GM20431 (cell line): ENCODE data around the gene SKAP1.

Experiments
- in situ Hi-C: fragments of 300-500 bp; cut with MseI, MboI; formaldehyde crosslinking; loops from one replicate; pipeline ENCODE4 v1.15.0; 2020; ENCODE audit warnings: low sequenced_read_pairs; ENCODE audit not compliant: unreplicated experiment

The SKAP1 gene

DNA sequence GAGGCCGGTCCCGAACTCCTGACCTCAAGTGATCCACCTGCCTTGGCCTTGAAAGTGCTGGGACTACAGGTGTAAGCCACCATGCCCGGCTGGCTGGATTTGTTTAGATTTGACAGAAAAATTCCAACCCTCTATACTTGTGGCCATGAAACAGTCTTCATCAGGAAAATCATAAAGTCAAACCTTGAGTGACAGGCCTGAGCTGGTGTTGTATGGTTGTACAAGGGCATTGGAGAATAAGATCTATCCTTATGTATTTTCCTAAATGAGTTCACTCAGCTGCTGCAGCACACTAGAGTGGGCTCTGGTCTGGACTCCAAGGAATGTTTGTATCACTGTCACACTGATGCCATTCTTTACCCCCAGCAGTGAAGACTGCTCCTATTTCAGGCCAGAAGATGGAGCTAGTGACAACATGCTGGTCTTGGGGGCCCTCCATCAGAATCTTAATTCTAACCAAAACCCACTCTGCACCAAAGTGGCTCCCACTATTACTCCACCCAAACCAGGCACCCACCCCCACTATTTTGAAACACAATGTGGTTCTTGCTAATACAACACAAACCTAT lies 295.0 kb downstream of the SKAP1 start:
- in situ Hi-C loops, result no loop called here

DNA sequence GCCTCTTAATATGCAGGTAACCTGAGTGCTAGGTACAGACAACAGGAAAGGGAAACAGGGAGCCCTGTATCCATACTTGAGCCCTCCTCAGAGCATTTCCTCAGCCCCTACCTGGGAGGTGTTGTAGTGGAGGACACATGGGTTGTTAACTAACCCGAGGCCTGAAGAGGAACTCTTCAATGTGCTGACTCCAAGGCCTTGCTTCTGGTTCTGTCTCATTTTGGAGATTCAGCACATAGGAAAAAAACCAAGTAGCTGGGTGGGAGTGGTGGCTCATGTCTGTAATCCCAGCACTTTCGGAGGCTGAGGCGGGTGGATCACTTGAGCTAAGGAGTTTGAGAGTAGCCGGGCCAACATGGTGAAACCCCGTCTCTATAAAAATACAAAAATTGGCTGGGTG lies 297.6 kb downstream of the SKAP1 start:
- in situ Hi-C loops, result no loop called here

DNA sequence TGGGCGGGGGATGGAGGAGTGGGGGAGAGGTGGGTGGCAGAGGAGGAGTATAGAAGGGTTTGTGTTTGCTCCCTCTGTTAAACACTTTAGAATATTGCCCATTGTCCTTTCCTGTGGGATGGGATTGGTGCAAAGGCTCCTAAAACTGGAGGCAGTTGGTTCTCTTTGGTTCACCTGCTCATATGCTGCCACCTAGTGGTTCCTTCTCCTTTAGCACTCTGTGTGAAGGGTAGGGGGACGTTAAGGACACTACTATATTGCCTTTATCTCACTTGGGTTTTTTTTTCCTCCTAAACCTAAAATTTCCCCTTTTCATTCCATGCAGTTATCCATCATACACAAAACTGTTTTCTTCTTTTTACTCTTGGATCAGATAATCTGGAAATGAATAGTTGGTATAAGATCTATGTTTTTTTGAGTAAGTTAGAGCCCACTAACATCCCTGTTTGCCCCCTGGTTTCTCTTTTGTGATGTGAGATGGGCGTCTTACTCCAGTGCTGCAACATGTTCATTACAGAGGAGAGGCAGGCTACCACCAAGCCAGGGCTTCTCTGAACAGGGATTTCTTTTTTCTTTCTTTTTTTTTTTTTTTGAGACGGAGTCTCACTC lies 298.7 kb downstream of the SKAP1 start:
- in situ Hi-C loops, result no loop called here

DNA sequence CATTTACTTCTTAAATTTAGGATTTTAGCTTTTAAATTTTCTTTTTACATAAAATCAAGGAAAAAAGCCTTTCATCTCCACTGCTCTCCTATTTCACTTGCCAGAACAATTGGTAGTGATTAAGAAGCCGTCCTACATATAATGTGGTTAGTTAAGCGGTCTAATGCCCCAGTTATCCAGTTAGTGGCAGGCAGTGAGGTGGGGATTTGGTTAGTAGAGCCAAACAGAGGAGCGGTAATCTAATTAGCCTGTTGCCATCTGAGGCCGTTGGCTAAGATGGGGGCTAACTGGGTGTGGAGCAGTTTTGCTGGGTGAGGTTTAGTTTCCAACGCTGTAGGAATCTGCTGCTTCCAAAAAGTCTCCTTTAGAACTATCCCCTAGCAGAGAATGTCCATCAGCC lies 300.0 kb downstream of the SKAP1 start:
- in situ Hi-C loops, result no loop called here

DNA sequence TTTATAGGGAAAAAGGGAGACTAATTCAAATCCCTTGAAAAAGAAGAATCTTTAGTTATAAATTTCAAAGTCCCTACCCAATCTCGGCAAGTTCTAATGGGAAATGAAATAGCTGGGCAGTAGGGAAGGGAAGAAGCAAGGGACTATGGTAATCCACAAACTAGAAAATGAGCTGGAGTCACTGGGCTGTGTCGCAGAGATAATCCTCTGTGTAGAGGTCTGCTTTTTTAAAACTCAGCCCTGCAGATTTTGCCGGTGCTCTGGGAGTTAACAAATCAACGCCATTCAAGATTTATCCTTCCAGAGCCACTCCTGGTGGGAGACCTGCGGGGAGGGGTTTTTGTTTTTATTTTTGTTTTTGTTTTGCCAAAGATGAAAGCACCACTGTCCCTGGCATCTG lies 301.6 kb downstream of the SKAP1 start:
- in situ Hi-C loops, result no loop called here

GRCh38 chr17:48127371-48128051 lies 302.5 kb downstream of the SKAP1 start:
- in situ Hi-C loops, result no loop called here

- in situ Hi-C loops, result no loop called here
Observed at GRCh38 chr17:48126532-48126850, 303.5 kb downstream of the SKAP1 start.

- in situ Hi-C loops, result no loop called here
Observed at GRCh38 chr17:48125829-48126531, 304.0 kb downstream of the SKAP1 start.

GRCh38 chr17:48123776-48124388 lies 306.1 kb downstream of the SKAP1 start:
- in situ Hi-C loops, result no loop called here

- in situ Hi-C loops, result no loop called here
Observed at GRCh38 chr17:48123111-48123510, 306.9 kb downstream of the SKAP1 start.

DNA sequence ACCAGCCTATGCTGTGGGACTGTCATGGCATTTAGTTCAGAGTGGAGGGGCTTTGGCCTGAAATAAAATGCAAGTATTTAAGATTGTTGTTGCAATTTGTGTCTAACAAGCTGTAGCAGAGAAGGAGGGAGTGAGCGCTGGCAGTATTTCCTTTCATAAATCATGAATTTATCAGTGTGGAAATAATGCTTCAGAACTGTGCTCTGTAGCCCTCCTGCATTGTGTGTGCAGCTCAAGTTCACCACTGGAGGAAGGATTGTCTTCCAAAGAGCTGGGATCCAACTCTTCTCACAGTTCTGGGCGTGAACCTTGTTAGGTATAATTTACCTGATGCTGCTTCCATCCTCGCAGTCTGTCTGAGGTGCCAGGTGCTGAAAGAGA lies 307.4 kb downstream of the SKAP1 start:
- in situ Hi-C loops, result no loop called here

- in situ Hi-C loops, result no loop called here
Observed at GRCh38 chr17:48121923-48122664, 307.9 kb downstream of the SKAP1 start.

GRCh38 chr17:48113201-48113676 lies 316.8 kb downstream of the SKAP1 start:
- in situ Hi-C loops, result no loop called here

DNA sequence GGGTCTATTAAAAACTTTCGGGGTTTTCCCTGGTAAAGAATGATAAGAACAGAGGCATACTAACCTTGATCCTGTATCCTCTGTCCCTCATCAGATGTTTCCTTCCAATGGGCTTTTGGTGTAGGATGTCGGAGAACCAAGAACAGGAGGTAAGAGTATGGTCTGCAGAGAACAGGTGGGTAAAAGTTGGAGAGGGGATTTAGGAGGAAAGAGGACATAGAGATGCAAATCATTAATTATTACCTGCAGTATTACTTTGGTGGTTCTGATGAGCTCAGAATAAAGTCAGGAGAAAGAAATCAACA lies 318.1 kb downstream of the SKAP1 start:
- in situ Hi-C loops, result no loop called here

DNA sequence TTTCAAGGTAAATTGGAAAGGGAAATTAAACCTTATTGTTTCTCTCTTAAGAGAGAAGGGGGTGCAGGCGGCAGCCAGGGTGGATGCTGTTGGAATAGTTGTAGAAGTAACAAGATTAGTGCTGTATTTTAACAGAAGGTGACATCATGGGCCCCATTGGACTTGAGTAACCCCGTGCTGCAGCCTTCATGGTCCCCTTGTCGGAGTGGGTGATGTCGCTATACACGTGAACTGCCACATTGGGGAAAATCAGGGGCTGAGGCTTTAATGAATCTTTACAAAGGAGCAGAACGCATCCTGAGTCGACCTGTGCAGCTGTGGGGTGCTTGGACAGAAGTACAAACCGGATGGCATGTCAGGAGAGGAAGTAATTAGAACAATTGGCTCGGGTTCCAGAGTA lies 319.3 kb downstream of the SKAP1 start:
- in situ Hi-C loops, result no loop called here

DNA sequence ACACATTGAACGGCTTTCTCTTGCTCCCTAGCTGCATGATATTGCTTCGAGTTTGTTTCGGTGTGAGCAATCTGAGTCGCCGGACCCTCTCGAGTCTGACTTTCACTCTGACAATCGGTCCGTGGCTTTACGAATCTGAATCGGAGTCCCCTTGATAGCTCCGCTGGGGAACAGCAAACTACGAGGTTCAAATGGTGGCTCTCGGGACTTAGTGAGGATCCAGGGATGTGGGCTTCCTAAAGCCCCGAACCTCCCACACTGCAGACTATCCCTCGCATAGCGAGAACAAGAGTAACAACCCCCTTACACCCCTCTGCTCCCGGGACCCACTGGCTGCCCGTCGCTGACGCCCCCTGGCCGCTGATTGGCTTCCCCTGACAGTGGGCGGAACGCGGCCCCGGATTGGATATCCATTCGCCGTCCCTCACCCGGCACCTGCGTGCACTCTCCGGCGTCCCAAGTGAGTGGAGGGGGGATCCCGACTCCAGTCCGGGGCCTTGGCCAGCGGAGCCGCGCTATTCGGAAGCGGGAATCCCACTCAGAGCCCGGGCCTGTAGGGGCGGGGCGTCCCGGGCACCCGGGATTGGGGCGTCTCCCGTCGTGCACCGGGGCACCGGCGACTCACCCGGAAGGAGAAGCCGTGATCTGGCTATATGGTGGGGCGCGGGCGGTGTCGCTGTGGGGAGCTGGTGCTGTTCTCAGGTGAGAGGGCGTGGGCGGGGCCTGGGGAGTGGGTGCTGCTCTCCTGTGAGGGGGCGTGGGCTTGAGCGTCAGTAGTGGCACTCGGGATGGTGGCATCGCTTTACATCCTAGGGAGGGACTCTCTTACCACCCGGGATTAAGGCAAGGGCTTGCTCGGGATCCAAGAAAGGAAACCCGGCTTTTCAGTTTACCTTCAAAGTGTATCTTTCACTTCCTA lies 322.6 kb downstream of the SKAP1 start, which contains the start of gene SNX11:
TSS of gene SNX11 (plus strand) at position 630 of the 919 bp plus-strand sequence. CDS start 4,278 bp downstream, outside the sequence.
- in situ Hi-C loops, result no loop called here

DNA sequence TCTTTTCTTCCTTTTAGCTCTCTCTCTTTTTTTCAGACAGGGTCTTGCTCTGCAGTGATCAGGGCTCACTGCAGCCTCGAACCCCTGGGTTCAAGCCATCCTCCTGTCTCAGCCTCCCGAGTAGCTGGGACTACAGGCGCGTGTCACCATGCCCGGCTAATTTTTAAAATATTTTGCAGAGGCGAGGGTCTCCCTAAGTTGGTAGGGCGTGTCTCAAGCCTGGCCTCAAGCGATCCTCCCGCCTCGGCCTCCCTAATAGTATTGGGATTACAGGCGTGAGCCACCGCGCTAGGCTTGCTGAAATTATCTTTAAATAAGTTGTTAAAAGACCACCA lies 323.2 kb downstream of the SKAP1 start:
- in situ Hi-C loops, result no loop called here

GRCh38 chr17:48104440-48104839 lies 325.6 kb downstream of the SKAP1 start:
- in situ Hi-C loops, result no loop called here
